ENCODE measurements around the gene SHROOM1.

SHROOM1 gene

DNA sequence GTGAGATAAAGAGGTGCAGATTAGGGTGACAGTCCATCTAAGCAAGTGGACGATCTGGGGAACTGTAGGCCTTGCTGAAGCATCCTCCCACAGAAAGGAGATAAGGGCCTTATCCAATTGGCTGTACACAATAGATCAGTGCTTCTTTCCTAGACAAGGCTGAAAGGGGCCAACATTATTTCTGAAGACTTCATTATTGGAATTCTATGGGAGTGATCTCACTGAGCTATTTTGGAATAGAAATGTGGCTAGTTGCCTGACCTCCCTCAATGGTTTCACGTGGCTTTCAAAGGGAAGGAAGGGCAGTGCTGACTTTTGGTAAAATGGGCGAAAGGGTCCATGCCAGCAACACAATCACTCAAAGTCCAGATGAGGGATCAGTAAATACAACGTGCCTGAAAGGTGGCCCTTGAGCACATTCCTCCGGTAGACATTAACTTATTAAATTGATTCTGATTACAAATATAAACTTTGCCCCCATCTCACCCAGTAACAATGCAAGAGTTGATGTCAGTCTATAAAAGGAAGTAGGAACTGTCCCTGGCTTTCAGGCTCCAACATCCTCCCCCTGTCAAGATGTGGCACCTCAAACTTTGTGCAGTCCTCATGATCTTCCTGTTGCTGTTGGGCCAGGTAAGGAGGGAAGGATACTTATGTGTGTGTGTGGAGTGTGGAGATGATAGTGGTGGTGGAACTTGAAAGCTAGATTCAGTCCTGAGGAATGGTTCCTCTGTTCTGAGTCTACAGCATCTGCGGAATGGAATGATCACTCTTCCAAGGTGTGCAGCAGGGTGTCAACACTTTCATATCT, 42.9 kb upstream of the SHROOM1 start, which contains the start of gene LEAP2:
LEAP2 (plus strand) TSS at position 550 of the 811 bp plus-strand sequence; CDS start at position 577, 27 bp downstream.
- no peak within 1 kb of the TSS for H3K4me3 ChIP-seq (replicated peaks; ENCODE audit: low read depth, low read length)
- TF ChIP-seq CTCF (IDR thresholded peaks at IDR 0.05; ENCODE audit: low read length, missing control alignments) = no peak
- DNase-seq (ENCODE audit: low read depth) = peak; percentile 24

DNA sequence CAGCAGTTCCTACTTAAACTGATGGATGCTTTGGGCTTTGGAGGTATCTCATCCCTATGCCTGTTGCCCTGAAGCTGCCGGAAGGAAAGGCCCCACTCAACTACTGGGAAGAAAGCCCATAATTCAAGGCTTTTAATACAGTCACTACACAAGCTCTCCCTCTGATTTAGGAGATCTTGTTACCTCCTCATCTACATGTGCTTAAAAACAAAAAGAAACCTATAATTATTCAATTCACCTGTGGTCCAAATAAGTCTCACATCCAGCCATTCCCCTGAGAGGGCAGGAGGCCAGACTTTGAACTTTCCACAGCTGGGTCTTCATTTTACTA, 42.3 kb upstream of the SHROOM1 start:
- no peak for TF ChIP-seq CTCF (IDR thresholded peaks at IDR 0.05; ENCODE audit: low read length, missing control alignments)
- no peak overlapping the region for H3K4me3 ChIP-seq (replicated peaks; ENCODE audit: low read depth, low read length)
- no peak for DNase-seq (ENCODE audit: low read depth)

- no peak for DNase-seq (ENCODE audit: low read depth)
- no peak overlapping the region for H3K4me3 ChIP-seq (replicated peaks; ENCODE audit: low read depth, low read length)
- no peak for TF ChIP-seq CTCF (IDR thresholded peaks at IDR 0.05; ENCODE audit: low read length, missing control alignments)
These were observed 41.2 kb upstream of the SHROOM1 start for GRCh38 chr5:132871459-132872284.

- no peak overlapping the region for H3K4me3 ChIP-seq (replicated peaks; ENCODE audit: low read depth, low read length)
- no peak for DNase-seq (ENCODE audit: low read depth)
- TF ChIP-seq CTCF (IDR thresholded peaks at IDR 0.05; ENCODE audit: low read length, missing control alignments) = no peak
These were observed 40.4 kb upstream of the SHROOM1 start for GRCh38 chr5:132870801-132871200.

GRCh38 chr5:132868754-132869153, 38.3 kb upstream of the SHROOM1 start:
- no peak for DNase-seq (ENCODE audit: low read depth)
- TF ChIP-seq CTCF (IDR thresholded peaks at IDR 0.05; ENCODE audit: low read length, missing control alignments) = no peak

DNA sequence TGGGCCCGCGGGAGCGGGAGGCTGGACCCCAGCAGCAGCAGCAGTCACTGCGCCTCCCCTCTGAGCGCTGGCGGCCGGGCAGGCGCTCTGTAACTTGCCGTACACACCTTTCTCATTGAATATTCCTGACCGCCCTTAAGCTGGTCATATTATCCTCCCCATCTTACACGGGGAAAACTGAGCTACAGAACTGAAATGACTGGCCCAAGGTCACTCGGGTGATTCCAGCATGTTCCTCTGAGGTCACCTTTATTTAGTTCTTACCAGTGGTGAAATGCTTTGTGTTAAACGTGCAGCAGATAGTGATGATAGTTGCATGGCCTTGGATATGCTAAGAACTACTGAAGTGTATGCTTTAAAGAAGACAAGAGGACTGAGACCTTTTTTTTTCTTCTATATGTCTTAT, 36.6 kb upstream of the SHROOM1 start:
- DNase-seq (ENCODE audit: low read depth) = no peak
- no peak for TF ChIP-seq CTCF (IDR thresholded peaks at IDR 0.05; ENCODE audit: low read length, missing control alignments)
- H3K4me3 ChIP-seq (replicated peaks; ENCODE audit: low read depth, low read length) = peak overlapping the region; percentile 88

More at GRCh38 chr5:132868754-132869153, 38.3 kb upstream of the SHROOM1 start:
- H3K4me3 ChIP-seq (replicated peaks; ENCODE audit: low read depth, low read length) = no peak overlapping the region

All from fibroblast of pulmonary artery (primary cell).